Immature natural killer cell (primary cell): Measurements from ENCODE around the gene ZER1. TPM values are rescaled to one million over a fixed set of nuclear protein-coding genes. Genes with fewer than 3 reads are reported as not detected.

Experiments
- DNase-seq, 3 donors: peaks; one replicate each; pipeline ENCODE4 v3.0.0; 2022; ENCODE audit warnings: mixed read lengths in 1 of 3
- H3K27ac Mint-ChIP-seq, 6 donors: one replicate each; pipeline ENCODE4 v1.8.0; 2020; ENCODE audit warnings: mixed read lengths in 6 of 6, mild to moderate bottlenecking in 5 of 6, inconsistent platforms in 4 of 6, moderate library complexity in 3 of 6
- H3K27me3 Mint-ChIP-seq, 3 donors: one replicate each; pipeline ENCODE4 v1.8.0; 2020 to 2021; ENCODE audit warnings: low read depth in 3 of 3, mild to moderate bottlenecking in 3 of 3, mixed read lengths in 3 of 3, moderate library complexity in 3 of 3, inconsistent platforms in 1 of 3
- H3K36me3 Mint-ChIP-seq, 3 donors: one replicate each; pipeline ENCODE4 v1.8.0; 2020; ENCODE audit warnings: mixed read lengths in 3 of 3, inconsistent platforms in 2 of 3, mild to moderate bottlenecking in 2 of 3
- H3K4me1 Mint-ChIP-seq, 2 donors: one replicate each; pipeline ENCODE4 v1.8.0; 2020; ENCODE audit warnings: inconsistent platforms in 2 of 2, mild to moderate bottlenecking in 2 of 2, mixed read lengths in 2 of 2, moderate library complexity in 1 of 2
- H3K4me3 Mint-ChIP-seq, 5 donors: one replicate each; pipeline ENCODE4 v1.8.0; 2020; ENCODE audit warnings: mild to moderate bottlenecking in 5 of 5, mixed read lengths in 5 of 5, inconsistent platforms in 3 of 5, moderate library complexity in 3 of 5
- H3K9me3 Mint-ChIP-seq, 6 donors: one replicate each; pipeline ENCODE4 v1.8.0; 2020; ENCODE audit warnings: mild to moderate bottlenecking in 6 of 6, mixed read lengths in 6 of 6, inconsistent platforms in 4 of 6, moderate library complexity in 3 of 6
- polyA plus RNA-seq, 3 donors: library from polyadenylated mRNA; unstranded; fragments of 300-500 nt; fragmentation: Illumina TruSeq; gene quantifications; one replicate each; pipeline ENCODE4 v1.2.3, GENCODE V29; 2021

Gene ZER1
- polyA plus RNA-seq, 3 donors from 2014 or later: 28.5 to 51.5 (median 43.0) TPM

DNA sequence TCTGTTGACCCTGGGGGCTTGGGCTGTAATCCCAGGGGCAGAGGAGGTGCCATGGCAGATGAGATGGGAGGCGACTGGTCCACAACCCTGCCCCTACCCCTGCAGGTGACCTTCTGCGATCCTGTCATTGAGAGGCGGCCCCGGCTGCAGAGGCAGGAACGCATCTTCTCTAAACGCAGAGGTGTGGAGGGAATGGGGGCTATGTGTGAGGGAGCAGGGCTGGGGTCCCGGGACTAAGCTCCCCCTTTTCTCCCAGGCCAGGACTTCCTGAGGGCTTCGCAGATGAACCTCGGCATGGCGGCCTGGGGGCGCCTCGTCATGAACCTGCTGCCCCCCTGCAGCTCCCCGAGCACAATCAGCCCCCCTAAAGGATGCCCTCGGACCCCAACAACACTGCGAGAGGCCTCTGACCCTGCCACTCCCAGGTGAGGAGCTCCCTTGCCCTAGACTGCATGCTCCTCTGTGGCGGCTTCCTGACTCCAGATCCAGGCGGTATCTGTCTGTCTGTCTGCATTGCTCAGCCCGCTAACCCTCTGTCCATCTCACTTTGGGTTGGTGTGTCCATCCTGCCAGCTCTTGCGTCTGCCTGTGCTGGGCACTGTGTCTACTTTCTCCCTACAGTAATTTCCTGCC, 57.7 kb downstream of the ZER1 start:
- no peak for DNase-seq
- no peak overlapping the region for H3K27ac Mint-ChIP-seq

DNA sequence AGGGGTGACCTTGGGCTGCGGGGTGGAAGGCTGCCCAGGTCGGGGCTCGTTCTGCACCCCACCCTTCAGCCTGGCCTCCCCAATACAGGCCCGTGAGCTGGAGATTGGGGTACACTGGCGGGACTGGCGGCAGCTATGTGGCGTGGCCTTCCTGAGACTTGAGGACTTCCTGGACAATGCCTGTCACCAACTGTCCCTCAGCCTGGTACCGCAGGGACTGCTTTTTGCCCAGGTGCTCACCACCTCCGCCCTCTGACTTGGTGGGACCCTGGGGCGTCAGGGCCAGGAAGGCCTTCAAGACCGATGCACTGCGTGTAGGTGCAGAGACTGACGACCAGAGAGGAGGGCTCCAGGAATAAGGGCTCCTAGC, 58.3 kb downstream of the ZER1 start:
- H3K36me3 Mint-ChIP-seq: no peaks in the 10 kb centered on the region
- no peak overlapping the region for H3K4me3 Mint-ChIP-seq
- no peak for DNase-seq
- H3K27ac Mint-ChIP-seq: no peak overlapping the region
- no peaks in the 10 kb centered on the region for H3K9me3 Mint-ChIP-seq
- no peaks in the 10 kb centered on the region for H3K4me1 Mint-ChIP-seq
- H3K27me3 Mint-ChIP-seq: peaks cover 0 to 3% (median 2%) of the 10 kb centered on the region in 3 donors

More for the DNA sequence above, 57.7 kb downstream of the ZER1 start:
- Mint-ChIP-seq H3K9me3 (no peaks in the 10 kb centered on the region), H3K27me3 (peaks cover 0 to 3% (median 2%) of the 10 kb centered on the region in 3 donors), H3K4me1 (no peaks in the 10 kb centered on the region), H3K36me3 (no peaks in the 10 kb centered on the region), H3K4me3 (no peak overlapping the region)

DNA sequence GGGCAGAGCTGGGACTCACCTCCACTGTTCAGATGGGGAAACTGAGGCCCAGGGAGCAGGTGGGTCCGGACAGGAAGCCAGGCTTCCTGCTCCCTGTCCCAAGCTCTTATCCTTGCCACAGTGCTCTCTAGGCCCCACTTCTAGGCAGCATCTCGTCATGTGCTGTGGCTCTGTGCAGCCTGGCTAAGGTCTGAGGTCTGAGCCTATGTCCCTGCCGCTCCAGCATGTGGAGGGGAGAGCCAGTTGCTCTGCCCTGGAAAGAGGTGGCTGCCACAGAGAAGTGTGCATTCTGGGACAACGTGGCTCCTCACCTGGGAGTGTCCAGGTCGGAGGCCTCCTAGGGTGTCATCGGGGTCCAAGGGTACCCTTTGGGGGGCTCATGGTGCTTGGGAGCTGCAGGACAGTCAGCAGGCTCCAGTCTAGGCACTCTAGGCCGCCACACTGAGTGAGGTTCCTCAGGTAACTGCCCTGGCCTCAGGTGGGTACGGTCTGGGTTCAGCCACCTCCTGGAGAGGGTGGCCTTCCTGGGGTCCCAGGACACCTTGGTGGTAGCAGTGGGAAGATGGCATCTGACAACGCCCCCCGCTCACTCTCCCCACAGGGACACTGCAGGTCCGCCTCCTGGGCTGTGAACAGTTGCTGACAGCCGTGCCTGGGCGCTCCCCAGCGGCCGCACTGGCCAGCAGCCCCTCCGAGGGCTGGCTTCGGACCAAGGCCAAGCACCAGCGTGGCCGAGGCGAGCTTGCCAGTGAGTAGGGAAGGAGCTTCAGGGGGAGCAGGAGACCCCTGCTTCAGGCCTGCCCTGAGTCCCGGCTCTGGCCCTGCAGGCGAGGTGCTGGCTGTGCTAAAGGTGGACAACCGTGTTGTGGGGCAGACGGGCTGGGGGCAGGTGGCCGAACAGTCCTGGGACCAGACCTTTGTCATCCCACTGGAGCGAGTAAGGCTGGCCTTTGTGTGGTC, 59.0 kb downstream of the ZER1 start:
- H3K4me1 Mint-ChIP-seq: no peaks in the 10 kb centered on the region
- peaks cover 0 to 3% (median 2%) of the 10 kb centered on the region in 3 donors for H3K27me3 Mint-ChIP-seq
- no peaks in the 10 kb centered on the region for H3K9me3 Mint-ChIP-seq
- H3K4me3 Mint-ChIP-seq: no peak overlapping the region
- no peak overlapping the region for H3K27ac Mint-ChIP-seq
- DNase-seq: no peak
- H3K36me3 Mint-ChIP-seq: no peaks in the 10 kb centered on the region

DNA sequence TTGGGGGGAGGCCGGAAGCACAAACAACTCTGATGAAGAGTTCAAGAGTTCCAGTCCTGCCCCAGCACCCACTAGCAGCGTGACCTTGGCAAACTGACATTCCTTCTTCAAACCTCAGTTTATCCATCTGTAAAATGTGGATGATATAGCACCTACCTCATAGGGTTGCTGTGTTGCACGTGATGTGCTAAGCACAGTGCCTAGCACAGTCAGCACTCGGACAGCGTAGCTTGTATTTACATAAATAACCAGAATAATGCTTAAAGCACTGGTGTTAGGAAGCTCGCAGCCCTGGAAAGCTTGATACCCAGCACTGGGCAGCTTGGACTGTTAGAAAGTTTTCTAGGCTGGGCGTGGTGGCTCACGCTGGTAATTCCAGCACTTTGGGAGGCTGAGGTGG, 64.3 kb downstream of the ZER1 start:
- Mint-ChIP-seq H3K36me3 (no peaks in the 10 kb centered on the region), H3K27ac (no peak overlapping the region), H3K4me1 (peaks cover 0 to 4% of the 10 kb centered on the region in 2 donors), H3K4me3 (no peak overlapping the region), H3K27me3 (peaks cover 0 to 5% (median 2%) of the 10 kb centered on the region in 3 donors), H3K9me3 (no peaks in the 10 kb centered on the region)
- DNase-seq: no peak

DNA sequence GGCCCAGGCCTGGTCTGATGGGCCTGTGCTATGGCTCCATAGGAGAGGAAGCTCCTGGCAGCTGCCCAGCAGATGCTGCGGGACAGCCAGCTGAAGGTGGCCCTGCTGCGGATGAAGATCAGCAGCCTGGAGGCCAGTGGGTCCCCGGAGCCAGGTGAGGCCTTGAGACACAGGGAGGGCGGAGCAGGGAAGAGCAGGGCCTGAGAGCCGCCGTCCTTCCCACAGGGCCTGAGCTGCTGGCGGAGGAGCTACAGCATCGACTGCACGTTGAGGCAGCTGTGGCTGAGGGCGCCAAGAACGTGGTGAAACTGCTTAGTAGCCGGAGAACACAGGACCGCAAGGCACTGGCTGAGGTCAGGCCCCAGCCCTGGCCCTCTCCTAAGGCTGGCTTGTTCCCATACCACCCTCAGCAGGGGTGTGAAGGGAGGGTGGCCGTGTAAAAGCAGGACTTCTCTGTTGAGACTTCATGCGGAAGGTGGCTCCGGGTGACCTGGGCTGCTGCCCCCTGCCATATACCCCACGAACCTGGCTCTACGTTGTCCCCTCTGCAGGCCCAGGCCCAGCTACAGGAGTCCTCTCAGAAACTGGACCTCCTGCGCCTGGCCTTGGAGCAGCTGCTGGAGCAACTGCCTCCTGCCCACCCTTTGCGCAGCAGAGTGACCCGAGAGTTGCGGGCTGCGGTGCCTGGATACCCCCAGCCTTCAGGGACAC, 64.9 kb downstream of the ZER1 start:
- H3K9me3 Mint-ChIP-seq: no peaks in the 10 kb centered on the region
- DNase-seq: no peak
- peaks cover 0 to 5% (median 2%) of the 10 kb centered on the region in 3 donors for H3K27me3 Mint-ChIP-seq
- H3K27ac Mint-ChIP-seq: no peak overlapping the region
- no peaks in the 10 kb centered on the region for H3K36me3 Mint-ChIP-seq
- peaks cover 6 to 9% of the 10 kb centered on the region in 2 donors for H3K4me1 Mint-ChIP-seq
- no peak overlapping the region for H3K4me3 Mint-ChIP-seq

DNA sequence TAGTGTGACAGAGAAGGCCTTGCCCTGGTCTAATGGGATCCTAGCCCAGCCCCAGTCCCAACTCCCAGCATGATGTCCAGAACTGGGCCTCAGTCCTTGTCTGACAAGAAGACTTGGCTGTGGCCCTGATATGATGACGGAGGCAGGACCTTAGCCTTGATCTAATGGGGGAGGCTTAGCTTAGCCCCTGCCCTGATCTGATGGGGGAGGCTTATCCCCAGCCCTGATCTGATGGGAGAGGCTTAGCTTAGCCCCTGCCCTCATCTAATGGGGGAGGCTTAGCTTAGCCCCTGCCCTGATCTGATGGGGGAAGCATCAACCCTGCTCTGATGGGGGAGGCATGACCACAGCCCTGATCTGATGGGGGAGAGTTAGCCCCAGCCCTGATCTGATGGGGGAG, 65.7 kb downstream of the ZER1 start:
- no peak overlapping the region for H3K27ac Mint-ChIP-seq
- peaks cover 6 to 10% of the 10 kb centered on the region in 2 donors for H3K4me1 Mint-ChIP-seq
- no peak overlapping the region for H3K4me3 Mint-ChIP-seq
- peaks cover 0 to 5% (median 0%) of the 10 kb centered on the region in 3 donors for H3K27me3 Mint-ChIP-seq
- no peak for DNase-seq
- H3K36me3 Mint-ChIP-seq: no peaks in the 10 kb centered on the region
- no peaks in the 10 kb centered on the region for H3K9me3 Mint-ChIP-seq

DNA sequence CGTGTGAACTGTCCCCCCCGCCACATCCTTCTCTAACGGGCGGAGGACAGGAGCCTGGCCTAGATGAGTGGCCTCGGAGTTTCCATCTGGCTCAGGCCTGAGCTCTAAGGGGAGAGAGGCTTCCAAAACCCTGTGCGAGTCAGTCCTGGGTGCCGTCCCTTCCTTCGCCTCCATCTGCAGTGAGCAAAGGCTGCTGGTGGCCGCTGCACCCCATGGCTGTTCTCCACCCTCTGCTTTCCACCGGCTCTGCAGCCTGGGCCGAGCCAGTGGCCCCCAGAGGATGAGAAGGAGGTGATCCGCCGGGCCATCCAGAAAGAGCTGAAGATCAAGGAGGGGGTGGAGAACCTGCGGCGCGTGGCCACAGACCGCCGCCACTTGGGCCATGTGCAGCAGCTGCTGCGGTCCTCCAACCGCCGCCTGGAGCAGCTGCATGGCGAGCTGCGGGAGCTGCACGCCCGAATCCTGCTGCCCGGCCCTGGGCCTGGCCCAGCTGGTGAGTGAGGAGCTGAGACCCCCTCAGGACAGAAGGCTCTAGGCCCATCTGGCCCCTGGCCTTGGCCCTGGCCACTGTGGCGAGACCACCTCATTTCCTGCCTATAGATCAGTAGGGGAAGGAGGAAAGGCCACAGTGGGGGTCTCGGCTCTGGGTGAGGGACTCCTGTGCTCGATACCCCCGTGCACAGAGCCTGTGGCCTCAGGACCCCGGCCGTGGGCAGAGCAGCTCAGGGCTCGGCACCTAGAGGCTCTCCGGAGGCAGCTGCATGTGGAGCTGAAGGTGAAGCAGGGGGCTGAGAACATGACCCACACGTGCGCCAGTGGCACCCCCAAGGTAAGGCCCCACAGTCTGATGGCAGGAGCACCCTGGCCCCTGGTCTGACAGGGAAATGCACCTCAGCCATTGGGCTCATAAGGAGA, 66.4 kb downstream of the ZER1 start:
- H3K36me3 Mint-ChIP-seq: no peaks in the 10 kb centered on the region
- peaks cover 6 to 10% of the 10 kb centered on the region in 2 donors for H3K4me1 Mint-ChIP-seq
- peaks cover 0 to 4% (median 0%) of the 10 kb centered on the region in 3 donors for H3K27me3 Mint-ChIP-seq
- H3K9me3 Mint-ChIP-seq: no peaks in the 10 kb centered on the region
- H3K27ac Mint-ChIP-seq: no peak overlapping the region
- no peak overlapping the region for H3K4me3 Mint-ChIP-seq
- DNase-seq: no peak

DNA sequence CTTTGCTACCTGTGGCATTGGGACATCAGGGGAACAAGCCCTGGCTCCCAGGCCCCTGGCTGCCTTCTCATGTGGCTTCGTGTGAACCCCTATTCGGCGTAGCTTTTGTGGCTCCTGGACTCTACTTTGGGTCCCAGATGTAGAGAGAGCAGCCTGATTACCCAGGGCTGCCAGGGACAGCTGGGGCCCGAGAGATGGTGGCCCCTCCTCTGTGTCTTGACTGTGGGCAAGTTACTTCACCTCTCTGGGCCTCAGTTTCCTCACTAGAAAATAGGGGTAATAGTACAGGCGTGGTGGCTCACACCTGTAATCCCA, 67.4 kb downstream of the ZER1 start:
- no peaks in the 10 kb centered on the region for H3K9me3 Mint-ChIP-seq
- H3K36me3 Mint-ChIP-seq: no peaks in the 10 kb centered on the region
- peaks cover 6 to 10% of the 10 kb centered on the region in 2 donors for H3K4me1 Mint-ChIP-seq
- DNase-seq: no peak
- H3K27ac Mint-ChIP-seq: no peak overlapping the region
- peak overlapping the region; percentile 21 to 69 (median 52) for H3K4me3 Mint-ChIP-seq
- peaks cover 0 to 2% (median 0%) of the 10 kb centered on the region in 3 donors for H3K27me3 Mint-ChIP-seq

DNA sequence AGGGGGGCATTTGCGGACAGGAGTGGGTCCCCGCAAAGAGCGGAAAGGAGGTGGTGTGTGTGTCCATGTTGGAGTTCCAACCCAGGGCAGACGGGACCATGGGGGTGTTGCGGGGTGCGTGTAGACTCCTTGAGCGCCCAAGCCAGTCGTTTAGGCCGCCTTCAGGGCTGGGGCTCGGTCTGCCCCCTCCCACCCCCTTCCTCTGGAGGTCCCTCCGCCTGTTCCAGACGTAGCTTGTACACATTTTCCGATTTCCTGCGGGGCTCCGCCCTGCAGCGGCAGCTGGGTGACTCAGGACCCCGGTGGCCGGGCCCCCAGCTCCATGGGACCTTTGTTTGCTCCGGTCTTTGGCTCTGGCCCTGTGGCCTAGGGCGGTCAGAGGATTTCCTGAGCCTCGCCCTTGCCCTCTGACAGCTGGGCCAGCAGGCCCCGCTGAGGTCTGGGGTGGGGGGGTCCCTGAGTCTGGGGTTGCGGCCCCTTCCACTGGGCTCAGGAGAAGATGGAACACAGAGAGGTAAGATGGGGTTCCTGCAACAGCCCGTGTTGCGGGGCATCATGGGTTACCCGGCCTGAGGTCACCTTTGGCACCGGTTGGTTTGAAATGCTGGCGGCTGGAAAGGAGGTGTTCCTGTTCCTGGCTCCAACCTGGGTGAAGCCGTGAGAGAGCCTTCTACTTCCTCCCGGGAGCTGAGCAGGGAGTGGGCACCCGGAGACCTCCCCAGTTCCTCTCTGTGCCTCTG, 67.9 kb downstream of the ZER1 start:
- Mint-ChIP-seq H3K27me3 (peaks cover 0 to 2% (median 0%) of the 10 kb centered on the region in 3 donors), H3K4me3 (peak overlapping the region; percentile 65 to 82 (median 75)), H3K36me3 (no peaks in the 10 kb centered on the region), H3K4me1 (peaks cover 6 to 10% of the 10 kb centered on the region in 2 donors), H3K27ac (no peak overlapping the region), H3K9me3 (no peaks in the 10 kb centered on the region)
- no peak for DNase-seq

DNA sequence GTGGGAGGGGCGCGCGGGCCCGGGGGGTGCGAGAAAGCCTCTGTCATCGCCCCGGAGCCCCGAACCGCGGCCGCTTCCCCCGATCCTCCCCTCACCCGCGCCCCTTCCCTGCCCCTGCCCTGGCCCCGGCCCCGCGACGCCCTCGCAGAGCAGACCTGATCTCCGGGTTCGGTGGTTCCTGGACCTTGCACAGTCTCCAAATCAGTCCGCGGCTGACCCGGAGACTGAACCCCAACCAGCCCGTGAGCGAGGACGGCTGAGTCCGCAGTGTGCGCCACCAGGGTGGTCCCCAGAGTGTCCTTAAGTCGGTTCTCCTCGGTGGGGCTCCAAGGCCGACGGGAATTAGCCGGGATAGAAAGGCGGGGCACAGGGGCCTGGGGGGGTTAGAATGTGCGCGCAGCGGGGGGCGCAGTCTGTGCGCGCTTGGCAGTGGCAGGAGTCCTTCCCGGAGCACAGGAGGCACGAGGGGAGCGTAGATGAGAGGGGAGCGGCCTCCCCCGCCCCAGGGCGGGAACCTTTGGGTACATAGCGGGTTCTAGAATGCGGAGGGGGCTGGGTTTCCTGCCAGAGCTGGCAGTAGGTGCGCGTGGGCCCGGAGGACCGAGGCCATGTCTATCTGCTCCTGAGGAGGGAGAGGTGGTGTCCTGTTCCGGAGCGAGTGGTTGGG, 68.6 kb downstream of the ZER1 start:
- Mint-ChIP-seq H3K4me3 (peak overlapping the region; percentile 65 to 82 (median 75)), H3K36me3 (no peaks in the 10 kb centered on the region), H3K27ac (peak overlapping the region in 1 of 6 donors; percentile 55), H3K27me3 (peaks cover 0 to 2% (median 0%) of the 10 kb centered on the region in 3 donors), H3K9me3 (no peaks in the 10 kb centered on the region), H3K4me1 (peaks cover 6 to 10% of the 10 kb centered on the region in 2 donors)
- peak in 2 of 3 donors; percentile 19 to 25 for DNase-seq

DNA sequence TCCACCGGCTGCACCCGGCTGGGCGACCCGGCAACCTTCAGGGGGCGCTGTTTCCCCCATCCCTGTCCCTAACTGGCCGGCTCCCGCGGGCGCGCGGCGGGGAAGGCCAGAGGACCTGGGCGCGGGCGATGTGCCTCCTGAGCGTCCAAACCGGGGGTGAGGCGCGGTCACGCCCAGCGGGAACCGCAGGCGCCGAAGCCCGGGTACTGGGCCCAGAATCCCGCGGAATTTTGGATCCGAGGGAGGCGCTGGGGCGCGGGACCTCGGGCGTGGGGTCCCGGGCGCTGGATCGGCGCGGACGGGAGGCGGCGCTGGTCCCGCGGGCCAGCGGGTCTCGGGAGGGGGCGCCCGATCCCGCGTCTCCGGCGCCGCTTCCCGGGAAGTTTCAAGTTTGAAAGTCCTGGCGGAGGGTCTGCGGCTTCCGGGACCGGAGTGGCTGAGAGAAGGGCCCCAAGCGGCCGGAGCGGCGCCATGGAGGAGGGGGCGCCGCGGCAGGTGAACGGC, 69.2 kb downstream of the ZER1 start, which contains the start of gene PKN3:
Gene PKN3, plus strand, starts transcription at position 59 of the 504 bp plus-strand sequence. Its CDS starts 413 bp downstream, at position 472.
- no peaks in the 10 kb centered on the region for H3K36me3 Mint-ChIP-seq
- H3K9me3 Mint-ChIP-seq: no peaks in the 10 kb centered on the region
- peak within 1 kb of the TSS in 3 of 6 donors; percentile 55 to 89 (median 69) for H3K27ac Mint-ChIP-seq
- H3K4me1 Mint-ChIP-seq: peaks cover 6 to 10% of the 10 kb centered on the region in 2 donors
- DNase-seq: peak; percentile 82 to 85 (median 84)
- peaks cover 0 to 2% (median under 1%) of the 10 kb centered on the region in 3 donors for H3K27me3 Mint-ChIP-seq
- peak within 1 kb of the TSS; percentile 84 to 95 (median 91) for H3K4me3 Mint-ChIP-seq
